ENCODE data around the gene MEF2D. TPM values are rescaled to one million over a fixed set of nuclear protein-coding genes. Genes with fewer than 3 reads are reported as not detected.
A peak's percentile ranks its signal among the peaks of the same experiment; 100 is the strongest.

MEF2D gene
- total RNA-seq, 1 donor from 2014 or later: 96.6 TPM

DNA sequence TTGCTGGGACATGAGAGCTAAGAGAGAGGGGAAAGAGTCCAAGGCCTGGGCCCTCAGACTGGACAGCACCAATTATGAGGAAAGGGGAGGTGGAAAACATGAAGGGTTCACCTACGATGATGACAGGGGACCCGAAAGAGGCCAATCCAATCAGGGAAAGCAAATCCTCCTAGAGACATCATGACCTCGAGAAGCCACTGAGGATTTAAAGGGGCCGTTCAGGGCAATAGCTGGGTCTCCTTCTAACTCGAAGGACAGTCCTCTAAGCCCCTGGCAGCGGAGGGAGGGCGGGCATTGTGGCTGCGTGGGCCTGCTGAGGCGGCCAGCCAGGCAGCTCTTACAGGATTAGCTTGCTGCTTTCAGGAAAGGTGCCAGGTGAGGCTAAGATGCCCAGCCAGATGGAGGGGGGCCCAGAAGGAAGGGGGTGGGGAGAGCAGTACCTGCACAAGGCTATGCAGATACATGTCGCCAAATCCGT is 7.4 kb downstream of the MEF2D start:
- ATAC-seq (ENCODE audit: poor library complexity) (peak; percentile 9), DNase-seq (peak; percentile 76)
- intact Hi-C loops (cut with DNase I): loop anchor here (10.0 kb wide), 1 partner anchor 518 kb away; the partner anchor contains the start of gene ARHGEF2

DNA sequence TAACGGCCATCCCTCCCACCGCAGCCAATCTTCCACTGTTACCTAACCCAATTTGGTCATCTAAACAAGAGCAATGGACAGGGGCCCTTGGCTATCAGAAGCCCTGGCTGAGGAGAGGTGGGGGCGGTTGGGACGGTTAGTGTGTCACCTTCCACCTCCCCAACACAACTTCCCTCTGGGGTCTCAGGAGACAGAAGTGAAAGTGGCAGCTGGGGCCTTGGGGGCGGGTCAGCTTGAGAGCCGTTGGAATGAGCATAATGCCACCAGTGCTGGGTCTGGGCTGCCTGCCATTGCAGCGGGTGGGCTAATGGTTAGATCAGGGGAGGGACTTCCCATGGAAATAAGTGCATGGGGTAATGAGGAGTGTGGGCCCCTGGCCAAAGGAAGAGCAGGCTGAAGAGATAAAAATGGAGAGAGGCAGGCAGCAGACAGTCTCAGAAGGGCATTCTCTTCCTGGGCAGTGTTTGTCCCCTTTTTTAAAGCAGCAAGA is 7.9 kb downstream of the MEF2D start:
- intact Hi-C loops (cut with DNase I): loop anchor here (10.0 kb wide), 1 partner anchor 518 kb away; the partner anchor contains the start of gene ARHGEF2
- DNase-seq (peak; percentile 72), ATAC-seq (ENCODE audit: poor library complexity) (no peak)

GRCh38 chr1:156492013-156492590 is 8.5 kb downstream of the MEF2D start:
- peak; percentile 31 for DNase-seq
- intact Hi-C loops (cut with DNase I): loop anchor here (10.0 kb wide), 1 partner anchor 517 kb away; the partner anchor contains the start of gene ARHGEF2
- ATAC-seq (ENCODE audit: poor library complexity): no peak

- DNase-seq: peak; percentile 33
- no peak for ATAC-seq (ENCODE audit: poor library complexity)
- intact Hi-C loops (cut with DNase I): loop anchor here (10.0 kb wide), 1 partner anchor 517 kb away; the partner anchor contains the start of gene ARHGEF2
Observed at GRCh38 chr1:156491151-156491949, 9.2 kb downstream of the MEF2D start.

DNA sequence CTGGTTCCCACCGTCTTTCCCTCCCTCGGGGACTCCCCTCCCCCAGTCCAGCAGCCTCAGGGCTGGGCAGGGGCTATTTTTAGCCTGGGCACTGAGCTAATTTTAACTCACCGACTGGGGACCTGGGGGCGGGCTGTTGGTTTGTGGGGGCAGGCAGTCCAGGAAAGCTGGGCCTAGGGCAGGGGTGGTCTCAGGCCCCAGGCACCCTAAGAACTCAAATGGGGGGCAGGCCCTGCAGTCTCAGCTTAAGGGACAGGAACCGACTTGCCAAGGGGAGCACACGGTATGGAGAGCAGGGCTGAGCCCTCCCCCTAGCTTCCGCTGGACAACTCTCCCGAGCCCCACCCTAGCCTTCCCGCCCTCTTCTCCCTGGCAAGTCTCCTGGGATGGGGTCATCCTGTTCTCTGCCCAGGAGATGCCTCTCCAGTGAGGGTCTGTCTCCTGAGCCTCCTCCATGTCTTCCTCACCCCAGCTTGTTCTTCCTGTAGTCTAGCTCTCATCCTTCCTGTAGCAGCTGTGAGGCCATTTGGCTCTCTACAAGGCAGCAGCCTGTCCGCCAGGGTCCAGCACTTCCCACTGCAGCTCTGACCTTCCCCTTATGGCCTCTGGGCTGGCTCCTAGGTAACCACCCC is 10.1 kb downstream of the MEF2D start:
- DNase-seq (peak; percentile 70), ATAC-seq (ENCODE audit: poor library complexity) (peak; percentile 72)
- intact Hi-C loops (cut with DNase I): loop anchor here (10.0 kb wide), 1 partner anchor 516 kb away; the partner anchor contains the start of gene ARHGEF2

DNA sequence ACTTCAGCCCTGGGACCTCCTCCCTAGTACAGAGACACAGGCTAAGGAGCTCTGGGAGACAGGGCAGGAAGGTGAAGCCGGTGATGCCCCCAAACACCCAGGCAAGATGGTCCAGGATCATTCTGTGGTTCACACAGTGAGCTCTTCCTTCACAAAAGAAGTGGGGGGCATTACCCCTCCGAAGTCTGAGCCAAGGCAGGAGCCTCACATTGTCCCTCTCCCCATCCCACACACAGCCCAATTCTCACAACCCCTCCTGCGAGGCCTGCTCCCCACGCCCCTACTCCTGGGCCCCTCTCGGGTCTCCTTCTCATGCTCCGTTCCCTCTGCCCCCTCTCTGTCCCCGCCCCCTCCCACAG is 10.7 kb downstream of the MEF2D start:
- no peak for ATAC-seq (ENCODE audit: poor library complexity)
- DNase-seq: no peak
- intact Hi-C loops (cut with DNase I): loop anchor here (10.0 kb wide), 1 partner anchor 515 kb away; the partner anchor contains the start of gene ARHGEF2

- intact Hi-C loops (cut with DNase I): no loop called here
- ATAC-seq (ENCODE audit: poor library complexity) (peak; percentile 64), DNase-seq (peak; percentile 79)
Observed at GRCh38 chr1:156489166-156489934, 11.2 kb downstream of the MEF2D start.

DNA sequence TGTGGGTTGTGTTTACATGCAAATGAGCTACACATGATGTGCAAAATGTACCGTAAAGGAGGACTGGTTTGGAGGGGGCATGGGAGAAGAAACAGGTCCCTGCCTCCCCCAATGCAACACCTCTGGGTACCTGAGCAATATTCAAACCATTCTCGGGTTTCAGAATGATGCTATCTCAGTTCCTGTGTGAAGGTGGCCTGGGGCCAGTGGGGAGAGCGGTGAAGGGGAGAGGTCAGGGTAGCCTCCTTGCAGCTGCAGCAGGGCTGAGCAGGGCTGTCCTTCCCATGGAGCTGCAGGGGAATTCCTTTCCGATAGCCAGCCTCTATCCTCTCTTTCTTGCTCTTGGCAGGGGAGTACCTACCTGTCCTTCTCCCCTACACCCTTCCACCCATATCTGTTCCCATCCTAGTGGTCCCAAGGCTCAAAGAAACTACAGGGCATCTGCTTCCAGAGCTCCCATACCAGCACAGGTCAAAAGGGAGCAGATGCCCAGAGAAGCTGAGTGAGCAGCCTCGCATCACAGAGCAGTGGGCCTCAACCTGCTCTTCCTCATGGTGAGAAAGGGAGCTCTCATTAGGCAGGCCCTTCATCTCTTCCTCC is 11.9 kb downstream of the MEF2D start:
- DNase-seq: peak; percentile 21
- intact Hi-C loops (cut with DNase I): no loop called here
- no peak for ATAC-seq (ENCODE audit: poor library complexity)

- DNase-seq: peak; percentile 30
- intact Hi-C loops (cut with DNase I): no loop called here
- no peak for ATAC-seq (ENCODE audit: poor library complexity)
Observed at GRCh38 chr1:156487862-156488261, 12.7 kb downstream of the MEF2D start.

GRCh38 chr1:156486421-156487344 is 13.9 kb downstream of the MEF2D start:
- DNase-seq (peak; percentile 38), ATAC-seq (ENCODE audit: poor library complexity) (no peak)
- intact Hi-C loops (cut with DNase I): no loop called here

DNA sequence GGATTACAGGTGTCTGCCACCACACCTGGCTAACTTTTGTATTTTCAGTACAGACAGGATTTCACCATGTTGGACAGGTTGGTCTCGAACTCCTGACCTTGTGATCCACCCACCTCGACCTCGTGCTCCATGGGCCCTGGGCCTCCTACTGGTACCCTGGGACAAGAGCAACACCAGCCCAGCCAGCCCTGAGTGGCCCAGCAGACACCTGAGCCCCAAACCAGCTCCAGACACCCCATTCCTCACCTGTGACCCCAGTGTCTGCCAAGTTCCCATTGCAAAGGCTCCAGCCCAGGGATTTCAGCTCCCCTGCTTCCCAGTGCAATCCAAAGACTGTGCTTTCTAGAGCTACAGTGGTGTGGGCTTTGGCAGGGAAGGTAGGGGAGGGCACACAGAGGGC is 14.6 kb downstream of the MEF2D start:
- peak; percentile 34 for DNase-seq
- intact Hi-C loops (cut with DNase I): no loop called here
- no peak for ATAC-seq (ENCODE audit: poor library complexity)

DNA sequence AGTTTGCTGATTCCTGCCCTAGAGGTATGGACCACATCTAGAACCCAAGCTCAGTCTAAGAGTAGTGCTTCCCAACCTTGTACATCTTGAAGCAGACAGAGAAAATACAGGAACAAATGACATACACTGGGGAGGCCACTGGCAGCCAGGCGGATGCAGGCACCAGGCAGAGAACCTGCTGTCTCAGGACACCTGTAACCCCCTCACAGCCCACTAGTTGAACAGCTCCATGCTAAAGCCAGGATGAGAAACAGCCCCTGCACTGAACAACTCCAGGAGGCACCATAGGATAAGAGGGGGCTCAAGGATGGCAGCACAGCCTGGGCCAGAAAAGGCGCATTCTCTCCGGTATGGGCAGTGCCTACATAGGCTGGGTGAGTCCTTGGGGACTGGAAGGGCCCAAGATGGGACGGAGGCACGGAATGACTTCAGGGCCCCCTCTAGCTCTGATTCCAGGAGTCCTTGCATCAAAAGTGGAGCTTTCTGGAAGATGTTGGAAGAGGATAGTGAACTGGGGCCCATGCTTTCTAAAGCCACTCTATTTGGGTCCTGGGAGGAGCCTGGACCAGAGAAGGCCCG is 16.0 kb downstream of the MEF2D start:
- DNase-seq: no peak
- ATAC-seq (ENCODE audit: poor library complexity): no peak
- intact Hi-C loops (cut with DNase I): no loop called here

DNA sequence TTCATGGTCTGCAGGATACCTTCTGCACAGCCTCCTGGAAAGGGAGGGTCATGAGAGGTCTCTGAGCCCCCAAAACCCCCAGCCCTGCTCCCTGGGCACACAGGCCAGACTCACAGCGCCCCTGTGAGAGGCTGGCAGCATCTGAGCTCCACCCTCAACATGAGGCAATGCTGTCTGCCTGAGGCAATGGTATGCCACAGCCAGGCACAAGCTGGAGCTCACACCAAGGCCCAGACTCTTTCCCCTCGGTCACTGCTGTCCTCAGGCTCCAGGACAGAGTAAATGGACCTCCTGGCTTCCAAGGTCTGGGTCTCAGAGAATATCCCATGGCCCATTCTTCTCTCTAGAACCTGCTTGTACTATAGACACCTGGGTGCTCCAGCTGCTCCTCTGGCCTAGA is 17.2 kb downstream of the MEF2D start:
- intact Hi-C loops (cut with DNase I): no loop called here

DNA sequence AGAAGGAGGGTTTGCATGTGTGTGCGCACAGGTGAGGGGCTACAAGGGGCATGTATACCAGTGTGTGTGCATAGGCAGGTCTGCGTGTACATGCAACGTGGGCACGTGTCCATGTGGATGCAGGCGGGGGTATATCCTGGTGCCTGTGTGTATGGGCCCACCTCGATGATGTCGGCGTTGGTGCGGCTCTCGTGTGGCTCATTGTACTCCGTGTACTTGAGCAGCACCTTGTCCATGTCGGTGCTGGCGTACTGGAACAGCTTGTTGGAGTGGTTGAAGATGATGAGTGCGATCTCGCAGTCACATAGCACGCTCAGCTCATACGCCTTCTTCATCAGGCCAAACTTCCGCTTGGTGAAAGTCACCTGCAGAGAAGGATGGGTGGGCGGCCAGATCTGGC is 18.3 kb downstream of the MEF2D start:
- DNase-seq (no peak), ATAC-seq (ENCODE audit: poor library complexity) (no peak)
- intact Hi-C loops (cut with DNase I): no loop called here

More for the DNA sequence above, 17.2 kb downstream of the MEF2D start:
- ATAC-seq (ENCODE audit: poor library complexity) (no peak), DNase-seq (no peak)

- DNase-seq (no peak), ATAC-seq (ENCODE audit: poor library complexity) (no peak)
- intact Hi-C loops (cut with DNase I): no loop called here
Observed at GRCh38 chr1:156481527-156481926, 19.0 kb downstream of the MEF2D start.

DNA sequence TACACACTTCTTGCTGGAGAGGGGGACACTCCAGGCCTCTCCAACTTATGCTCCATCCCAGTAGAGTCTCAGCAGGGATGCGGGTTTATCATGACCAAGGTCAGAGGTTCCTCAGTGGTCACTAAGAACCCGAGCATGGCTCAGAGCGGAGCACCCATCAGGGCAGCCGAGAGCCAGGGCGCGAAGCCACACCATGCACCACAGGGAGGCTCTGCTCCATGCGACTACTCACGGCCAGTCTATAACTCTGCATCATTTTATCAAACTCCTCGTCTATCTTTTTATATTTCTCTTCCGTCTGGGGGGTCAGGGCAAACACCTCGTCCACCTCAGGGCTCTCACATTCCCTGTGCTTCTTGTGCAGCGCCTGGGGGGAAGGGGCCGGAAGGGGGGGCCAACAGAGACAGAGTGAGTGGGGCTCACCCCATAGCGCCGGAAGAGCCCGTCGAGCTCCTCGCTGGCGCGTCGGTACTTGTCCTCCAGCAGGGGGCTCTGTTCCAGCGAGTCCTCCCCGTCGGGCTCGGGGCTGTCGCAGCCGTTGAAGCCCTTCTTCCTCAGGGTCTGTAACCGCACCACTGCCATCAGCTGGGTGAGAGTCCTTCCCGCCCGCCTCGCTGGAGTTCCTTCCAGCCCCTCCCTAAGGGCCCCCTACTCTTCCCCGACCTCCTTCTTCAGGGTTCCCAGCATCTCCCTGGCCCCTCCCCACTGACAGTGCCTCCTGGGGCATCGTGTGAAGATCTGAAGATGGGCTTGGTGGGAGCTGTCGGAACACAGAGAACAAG is 20.0 kb downstream of the MEF2D start:
- intact Hi-C loops (cut with DNase I): no loop called here
- DNase-seq: peak; percentile 78
- peak; percentile 46 for ATAC-seq (ENCODE audit: poor library complexity)
